H1 (cell line): ENCODE data around the gene SORBS1. TPM values are rescaled to one million over a fixed set of nuclear protein-coding genes. Genes with fewer than 3 reads are reported as not detected.

Experiments used
- CTCF ChIA-PET: fragments of 300-600 bp; sonication (Branson Sonifier 250); formaldehyde crosslinking; loops from one replicate; lab custom pipeline; 2021; ENCODE audit not compliant: partially characterized antibody; lab: Charles Lee
- POLR2A ChIA-PET: fragments of 300-600 bp; sonication (Branson Sonifier 250); formaldehyde crosslinking; loops from one replicate; lab custom pipeline; 2021; ENCODE audit warnings: inconsistent platforms; ENCODE audit not compliant: partially characterized antibody; lab: Charles Lee
- DNase-seq, 2 experiments: peaks; one replicate each; pipeline versions ENCODE4 v3.0.0 to v3.0.0-alpha.2; 2010 to 2022; ENCODE audit warnings: low spot score in 2 of 2, low read depth in 1 of 2, mixed read lengths in 1 of 2
- FAIRE-seq: peaks from 2 replicates; lab custom pipeline; 2011; peaks lifted over from hg19 to GRCh38; lab: Jason Lieb, UNC
- H2AFZ ChIP-seq: 2 replicates; pipeline ENCODE4 v1.8.1; 2012; ENCODE audit warnings: low read length, inconsistent platforms
- H2AK5ac ChIP-seq: 2 replicates; pipeline ENCODE4 v1.6.1; 2013; ENCODE audit warnings: low read depth, low read length
- H2BK120ac ChIP-seq: replicated peaks from 2 replicates; pipeline ENCODE3; 2013; ENCODE audit warnings: low read depth, low read length, inconsistent platforms
- H2BK12ac ChIP-seq: 2 replicates; pipeline ENCODE4 v1.6.1; 2013; ENCODE audit warnings: low read depth, low read length
- H2BK15ac ChIP-seq: 2 replicates; pipeline ENCODE4 v1.6.1; 2013; ENCODE audit warnings: low read length
- H2BK20ac ChIP-seq: 2 replicates; pipeline ENCODE4 v1.6.1; 2013; ENCODE audit warnings: low read length
- H2BK5ac ChIP-seq: 2 replicates; pipeline ENCODE4 v1.6.1; 2013; ENCODE audit warnings: low read depth, low read length
- H3K14ac ChIP-seq: 2 replicates; pipeline ENCODE4 v1.6.1; 2013; ENCODE audit warnings: inconsistent platforms; ENCODE audit not compliant: insufficient read length
- H3K18ac ChIP-seq: 2 replicates; pipeline ENCODE4 v1.6.1; 2013; ENCODE audit warnings: low read length; ENCODE audit errors: extremely low read depth
- H3K23ac ChIP-seq: 2 replicates; pipeline ENCODE4 v1.6.1; 2013; ENCODE audit warnings: inconsistent platforms; ENCODE audit not compliant: insufficient read length
- H3K23me2 ChIP-seq: 2 replicates; pipeline ENCODE4 v1.6.1; 2013; ENCODE audit warnings: low read depth, low read length
- H3K27ac ChIP-seq: 2 replicates; pipeline ENCODE4 v1.6.1; 2011; ENCODE audit warnings: low read depth, low read length, inconsistent platforms
- H3K27me3 ChIP-seq, 4 experiments: replicated peaks in 1 of 4; 1 replicate in 1 of 4; 2 replicates in 3 of 4; pipeline versions ENCODE4 v1.6.1 to v1.8.1; 2011 to 2013; ENCODE audit warnings: low read length in 3 of 4, mild to moderate bottlenecking in 3 of 4, inconsistent platforms in 2 of 4, mixed read lengths in 2 of 4, moderate library complexity in 1 of 4; ENCODE audit not compliant: control insufficient read depth in 3 of 4, insufficient read depth in 3 of 4; ENCODE audit errors: extremely low read depth in 1 of 4
- H3K36me3 ChIP-seq, 4 experiments: 2 replicates each; pipeline versions ENCODE4 v1.6.1 to v1.8.1; 2011 to 2013; ENCODE audit warnings: mild to moderate bottlenecking in 4 of 4, low read length in 3 of 4, moderate library complexity in 2 of 4, control low read depth in 1 of 4, inconsistent platforms in 1 of 4; ENCODE audit not compliant: insufficient read depth in 4 of 4, control insufficient read depth in 2 of 4
- H3K4ac ChIP-seq: replicated peaks from 2 replicates; pipeline ENCODE3; 2013; ENCODE audit warnings: low read length, low read depth, mixed read lengths, inconsistent platforms; ENCODE audit not compliant: insufficient read length
- H3K4me1 ChIP-seq, 4 experiments: replicated peaks in 1 of 4; 1 replicate in 1 of 4; 2 replicates in 3 of 4; pipeline versions ENCODE4 v1.6.1 to v1.8.1; 2011 to 2013; ENCODE audit warnings: low read length in 3 of 4, inconsistent platforms in 2 of 4, mixed read lengths in 1 of 4; ENCODE audit not compliant: insufficient read depth in 4 of 4, control insufficient read depth in 3 of 4
- H3K4me2 ChIP-seq, 2 experiments: 2 replicates each; pipeline versions ENCODE4 v1.6.1 to v1.8.1; 2011 to 2013; ENCODE audit warnings: low read depth in 2 of 2, low read length in 2 of 2, control low read depth in 1 of 2, inconsistent platforms in 1 of 2, mild to moderate bottlenecking in 1 of 2; ENCODE audit not compliant: insufficient read depth in 1 of 2
- H3K4me3 ChIP-seq, 4 experiments: fragments of 200-600, 300-600 bp in 1 of 4; sonication (generic), shearing (Covaris generic), sonication (Bioruptor Twin) in 1 of 4; 2 replicates each; pipeline versions ENCODE4 v1.5.1 to v1.8.1; 2011 to 2016; ENCODE audit warnings: low read length in 4 of 4, low read depth in 3 of 4, control low read depth in 2 of 4, inconsistent platforms in 2 of 4, mild to moderate bottlenecking in 2 of 4, mixed read lengths in 1 of 4, moderate library complexity in 1 of 4; ENCODE audit not compliant: insufficient read depth in 2 of 4; ENCODE audit errors: extremely low read depth in 1 of 4
- H3K56ac ChIP-seq: replicated peaks from 2 replicates; pipeline ENCODE3; 2013; ENCODE audit warnings: low read depth, mild to moderate bottlenecking, mixed read lengths, low read length, inconsistent platforms; ENCODE audit not compliant: insufficient read length
- H3K79me1 ChIP-seq: 2 replicates; pipeline ENCODE4 v1.6.1; 2013; ENCODE audit warnings: low read depth, low read length, control low read depth
- H3K79me2 ChIP-seq, 2 experiments: 2 replicates each; pipeline versions ENCODE4 v1.6.1 to v1.8.1; 2012 to 2013; ENCODE audit warnings: low read length in 2 of 2, mild to moderate bottlenecking in 2 of 2, inconsistent platforms in 1 of 2; ENCODE audit not compliant: insufficient read depth in 2 of 2, control insufficient read depth in 1 of 2
- H3K9ac ChIP-seq, 4 experiments: replicated peaks in 1 of 4; 1 replicate in 1 of 4; 2 replicates in 3 of 4; pipeline versions ENCODE4 v1.6.1 to v1.8.1; 2011 to 2013; ENCODE audit warnings: low read depth in 3 of 4, low read length in 3 of 4, control low read depth in 2 of 4, mild to moderate bottlenecking in 2 of 4, moderate library complexity in 2 of 4, inconsistent platforms in 1 of 4; ENCODE audit errors: extremely low read depth in 1 of 4
- H3K9me3 ChIP-seq, 2 experiments: 2 replicates each; pipeline versions ENCODE4 v1.6.1 to v1.8.1; 2012 to 2013; ENCODE audit warnings: mild to moderate bottlenecking in 2 of 2, moderate library complexity in 2 of 2, control low read depth in 1 of 2, inconsistent platforms in 1 of 2, low read depth in 1 of 2, low read length in 1 of 2, mixed read lengths in 1 of 2; ENCODE audit not compliant: insufficient read depth in 2 of 2
- H4K20me1 ChIP-seq, 2 experiments: replicated peaks in 1 of 2; 2 replicates each; pipeline versions ENCODE3 to v1.8.1; 2011 to 2013; ENCODE audit warnings: inconsistent platforms in 2 of 2, low read length in 2 of 2, mild to moderate bottlenecking in 1 of 2; ENCODE audit not compliant: insufficient read depth in 2 of 2, control insufficient read depth in 1 of 2
- H4K5ac ChIP-seq: 2 replicates; pipeline ENCODE4 v1.6.1; 2013; ENCODE audit warnings: low read length, low read depth, mixed read lengths, inconsistent platforms; ENCODE audit not compliant: insufficient read length
- H4K8ac ChIP-seq: 2 replicates; pipeline ENCODE4 v1.8.0; 2013; ENCODE audit warnings: mild to moderate bottlenecking, moderate library complexity, low read length, inconsistent platforms; ENCODE audit not compliant: insufficient read depth; ENCODE audit errors: extremely low read depth
- H4K91ac ChIP-seq: replicated peaks from 2 replicates; pipeline ENCODE3; 2013; ENCODE audit warnings: low read length, mixed read lengths, inconsistent platforms; ENCODE audit not compliant: insufficient read length
- CBX5 ChIP-seq: fragments of 300-800, 300-1000 bp; sonication (generic); IDR thresholded peaks from 2 replicates; pipeline ENCODE4 v1.7.1; 2016; ENCODE audit warnings: antibody characterized with exemption, low read length, low read depth
- MAFK ChIP-seq: IDR thresholded peaks from 2 replicates; pipeline ENCODE4 v1.6.1; 2012; ENCODE audit warnings: low read depth, mild to moderate bottlenecking, improper control_type of control experiment, low read length
- POLR2AphosphoS5 ChIP-seq: IDR thresholded peaks from 2 replicates; pipeline ENCODE4 v1.6.1; 2011; ENCODE audit warnings: low read depth, low read length
- RAD21 ChIP-seq, 2 experiments: IDR thresholded peaks in 1 of 2; conservative IDR thresholded peaks in 1 of 2; 2 replicates each; pipeline ENCODE4 v1.6.1; 2011; ENCODE audit warnings: low read depth in 2 of 2, low read length in 2 of 2, improper control_type of control experiment in 1 of 2, inconsistent platforms in 1 of 2, mild to moderate bottlenecking in 1 of 2, moderate library complexity in 1 of 2
- SAP30 ChIP-seq: fragments of 300-600 bp; sonication (generic); IDR thresholded peaks from 2 replicates; pipeline ENCODE4 v1.7.1; 2012; ENCODE audit warnings: low read length, moderate library complexity, mild to moderate bottlenecking, inconsistent platforms; ENCODE audit not compliant: insufficient read depth, insufficient replicate concordance
- SP4 ChIP-seq: IDR thresholded peaks from 2 replicates; pipeline ENCODE4 v1.6.1; 2012; ENCODE audit warnings: low read length, inconsistent platforms
- SRF ChIP-seq: IDR thresholded peaks from 2 replicates; pipeline ENCODE4 v1.6.1; 2011; ENCODE audit warnings: mild to moderate bottlenecking, low read depth, low read length, moderate library complexity
- SUZ12 ChIP-seq: fragments of 200-600 bp; sonication (generic); IDR thresholded peaks from 2 replicates; pipeline ENCODE4 v1.6.1; 2012; ENCODE audit warnings: mild to moderate bottlenecking, inconsistent platforms, low read length, moderate library complexity, mixed read lengths
- TBP ChIP-seq: IDR thresholded peaks from 2 replicates; pipeline ENCODE4 v1.6.1; 2011; ENCODE audit warnings: low read depth, low read length, improper control_type of control experiment
- WGBS, 2 experiments: shearing (Covaris generic) in 1 of 2; methylation state at CpG; one replicate each; pipeline versions ENCODE4 v1.1.6 to v1.1.7; 2013 to 2015; ENCODE audit warnings: low lambda C conversion rate in 2 of 2, mixed read lengths in 2 of 2, inconsistent platforms in 1 of 2, low coverage in 1 of 2, missing lambda C conversion rate in 1 of 2; ENCODE audit not compliant: insufficient replicate concordance in 2 of 2, insufficient coverage in 1 of 2, insufficient read length in 1 of 2; ENCODE audit errors: extremely low coverage in 1 of 2, missing lambda C conversion rate in 1 of 2; 5-methylcytosine and 5-hydroxymethylcytosine counted together
- polyA plus RNA-seq, 7 experiments: library from polyadenylated mRNA; depleted of rRNA in 3 of 7; stranded (reverse) in 5 of 7; unstranded in 2 of 7; fragments of >200 nt in 5 of 7; fragments of 200-250 nt in 2 of 7; gene quantifications; 1 replicate in 5 of 7; 2 replicates in 1 of 7; 4 replicates in 1 of 7; pipeline versions ENCODE4 v1.2.1 to v1.2.3, GENCODE V29; 2011 to 2013; ENCODE audit warnings: missing spikeins in 2 of 7, mixed read lengths in 2 of 7
- total RNA-seq: library from RNA; stranded (reverse); fragmentation: NEBNext Ultra II Directional; extraction: Animal tissue kit (Norgen Biotek cat#: 25700); gene quantifications from 2 replicates; pipeline ENCODE4 v1.2.1, GENCODE V29; 2021
- TF ChIP-seq, protein P1 (sequence below): IDR thresholded peaks from 2 replicates; pipeline ENCODE4 v1.6.1; 2012; ENCODE audit warnings: inconsistent platforms

Gene SORBS1
- total and polyA plus RNA-seq, 2 of the 8 experiments (the other 6 are each of a cell fraction or from before 2014, with no cell fraction given) = 16.0 to 35.0 TPM

DNA sequence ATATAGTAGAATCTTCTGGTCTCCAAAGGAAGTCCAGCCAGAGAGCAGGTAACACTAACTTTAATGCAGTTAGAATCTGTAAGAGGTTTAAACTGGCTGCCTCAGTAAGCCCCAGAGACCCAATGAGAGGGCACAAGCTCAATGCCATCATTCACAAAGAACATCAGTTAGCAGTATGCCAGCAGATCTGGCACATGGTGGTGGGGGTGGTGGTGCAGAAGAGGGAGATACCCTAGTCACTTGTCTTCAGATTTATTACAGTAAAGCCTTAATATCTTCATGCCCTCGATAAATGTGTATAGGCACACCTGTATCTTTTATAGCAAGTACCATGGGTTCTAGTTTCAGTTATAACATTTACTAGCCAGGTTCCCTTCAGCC is 86.2 kb downstream of the SORBS1 start:
- H3K4me2 ChIP-seq = no peak overlapping the region; a peak in 1 of 4 replicates
- no peak overlapping the region for H2AFZ ChIP-seq
- POLR2A ChIA-PET = interaction anchor here (1.0 kb wide), 1 partner anchor 11 kb away, joined by 3 read pairs; no protein-coding TSS in a partner anchor
- FAIRE-seq (no peak), DNase-seq (no peak)
- no peaks in the 10 kb centered on the region for H3K27me3 ChIP-seq
- peaks cover 0 to 19% of the 10 kb centered on the region in 2 experiments; a peak in 2 of 4 replicates for H3K79me2 ChIP-seq
- H4K91ac ChIP-seq = no peak overlapping the region
- no peak overlapping the region for H2AK5ac ChIP-seq
- CTCF ChIA-PET = interaction anchor here (0.8 to 1.4 kb wide), 5 partner anchors 20 to 114 kb away, joined by 3 to 4 read pairs (median 4); partner anchors contain the start of gene SORBS1
- H4K20me1 ChIP-seq = no peaks in the 10 kb centered on the region
- no peak overlapping the region for H3K4me3 ChIP-seq
- no peaks in the 10 kb centered on the region for H3K36me3 ChIP-seq
- peak overlapping the region; percentile 19 for H3K4ac ChIP-seq
- H2BK5ac ChIP-seq = no peak overlapping the region
- H3K4me1 ChIP-seq = peaks cover 10 to 31% (median 25%) of the 10 kb centered on the region in 4 experiments
- H2BK120ac ChIP-seq = no peak overlapping the region
- H3K79me1 ChIP-seq = no peaks in the 10 kb centered on the region
- no peaks in the 10 kb centered on the region for H3K23me2 ChIP-seq
- no peak overlapping the region for H2BK15ac ChIP-seq
- WGBS, 2 experiments = 92% methylated on average over 1 of the region's 1 CpG; no CpG with 5 or more reads in 1 of the 2 experiments
- no peak overlapping the region for H3K9ac ChIP-seq
- no peak overlapping the region for H3K27ac ChIP-seq
- H3K9me3 ChIP-seq = no peaks in the 10 kb centered on the region
- H3K23ac ChIP-seq = no peak overlapping the region
- no peak overlapping the region for H2BK20ac ChIP-seq
- no peak overlapping the region for H4K8ac ChIP-seq
- no peak overlapping the region for H2BK12ac ChIP-seq
- no peak overlapping the region for H3K56ac ChIP-seq
- H4K5ac ChIP-seq = no peak overlapping the region
- H3K14ac ChIP-seq = no peak overlapping the region
- H3K18ac ChIP-seq = peak overlapping the region; percentile 10; the same call in 1 of the 2 replicates
- TF ChIP-seq RAD21 (IDR thresholded peaks at IDR 0.05 in 1 of 2, conservative IDR thresholded peaks at IDR 0.05 in 1 of 2; ENCODE audit: low read depth in 2 of 2, low read length in 2 of 2) (no peak), TBP (no peak), SAP30 (no peak), POLR2AphosphoS5 (no peak), MAFK (no peak), SRF (no peak), CBX5 (no peak), SP4 (no peak), SUZ12 (no peak)
- TF ChIP-seq, protein P1, sequence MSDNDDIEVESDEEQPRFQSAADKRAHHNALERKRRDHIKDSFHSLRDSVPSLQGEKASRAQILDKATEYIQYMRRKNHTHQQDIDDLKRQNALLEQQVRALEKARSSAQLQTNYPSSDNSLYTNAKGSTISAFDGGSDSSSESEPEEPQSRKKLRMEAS = no peak
